Measurements from ENCODE around the gene CD74.

DNA sequence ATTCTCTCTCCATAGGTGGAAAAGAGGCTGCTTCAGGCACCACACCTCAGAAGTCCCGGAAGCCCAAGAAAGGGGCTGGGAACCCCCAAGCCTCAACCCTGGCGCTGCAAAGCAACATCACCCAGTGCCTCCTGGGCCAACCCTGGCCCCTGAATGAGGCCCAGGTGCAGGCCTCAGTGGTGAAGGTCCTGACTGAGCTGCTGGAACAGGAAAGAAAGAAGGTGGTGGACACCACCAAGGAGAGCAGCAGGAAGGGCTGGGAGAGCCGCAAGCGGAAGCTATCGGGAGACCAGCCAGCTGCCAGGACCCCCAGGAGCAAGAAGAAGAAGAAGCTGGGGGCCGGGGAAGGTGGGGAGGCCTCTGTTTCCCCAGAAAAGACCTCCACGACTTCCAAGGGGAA is 16.4 kb downstream of the CD74 start:
- TF ChIP-seq, protein P1, sequence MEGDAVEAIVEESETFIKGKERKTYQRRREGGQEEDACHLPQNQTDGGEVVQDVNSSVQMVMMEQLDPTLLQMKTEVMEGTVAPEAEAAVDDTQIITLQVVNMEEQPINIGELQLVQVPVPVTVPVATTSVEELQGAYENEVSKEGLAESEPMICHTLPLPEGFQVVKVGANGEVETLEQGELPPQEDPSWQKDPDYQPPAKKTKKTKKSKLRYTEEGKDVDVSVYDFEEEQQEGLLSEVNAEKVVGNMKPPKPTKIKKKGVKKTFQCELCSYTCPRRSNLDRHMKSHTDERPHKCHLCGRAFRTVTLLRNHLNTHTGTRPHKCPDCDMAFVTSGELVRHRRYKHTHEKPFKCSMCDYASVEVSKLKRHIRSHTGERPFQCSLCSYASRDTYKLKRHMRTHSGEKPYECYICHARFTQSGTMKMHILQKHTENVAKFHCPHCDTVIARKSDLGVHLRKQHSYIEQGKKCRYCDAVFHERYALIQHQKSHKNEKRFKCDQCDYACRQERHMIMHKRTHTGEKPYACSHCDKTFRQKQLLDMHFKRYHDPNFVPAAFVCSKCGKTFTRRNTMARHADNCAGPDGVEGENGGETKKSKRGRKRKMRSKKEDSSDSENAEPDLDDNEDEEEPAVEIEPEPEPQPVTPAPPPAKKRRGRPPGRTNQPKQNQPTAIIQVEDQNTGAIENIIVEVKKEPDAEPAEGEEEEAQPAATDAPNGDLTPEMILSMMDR (IDR thresholded peaks at IDR 0.05) = no peak
- TF ChIP-seq POLR2A (IDR thresholded peaks at IDR 0.05) = no peak
- TF ChIP-seq POLR2AphosphoS5 (IDR thresholded peaks at IDR 0.05) = no peak
